Measurements from ENCODE around the gene GPR35.

GPR35 gene

GRCh38 chr2:240614391-240614790 lies 10.9 kb upstream of the GPR35 start:
- TF ChIP-seq POLR2AphosphoS5 (IDR thresholded peaks at IDR 0.05; ENCODE audit: low read depth, low read length): no peak
- no peak for TF ChIP-seq SIN3A (IDR thresholded peaks at IDR 0.05; ENCODE audit: borderline replicate concordance, insufficient read depth, low read length)
- no peak for TF ChIP-seq REST (IDR thresholded peaks at IDR 0.05; ENCODE audit: insufficient read depth in 1 of 2, low read depth in 2 of 2, low read length in 2 of 2)
- TF ChIP-seq TAF1 (IDR thresholded peaks at IDR 0.05; ENCODE audit: borderline replicate concordance, insufficient read depth, low read length): no peak
- TF ChIP-seq FOXP2 (optimal IDR thresholded peaks at IDR 0.05; ENCODE audit: borderline replicate concordance, extremely low read depth, extremely low read length, insufficient read depth): no peak

- TF ChIP-seq REST (IDR thresholded peaks at IDR 0.05; ENCODE audit: insufficient read depth in 1 of 2, low read depth in 2 of 2, low read length in 2 of 2) (no peak), POLR2AphosphoS5 (IDR thresholded peaks at IDR 0.05; ENCODE audit: low read depth, low read length) (no peak), TAF1 (IDR thresholded peaks at IDR 0.05; ENCODE audit: borderline replicate concordance, insufficient read depth, low read length) (no peak), SIN3A (IDR thresholded peaks at IDR 0.05; ENCODE audit: borderline replicate concordance, insufficient read depth, low read length) (no peak), FOXP2 (optimal IDR thresholded peaks at IDR 0.05; ENCODE audit: borderline replicate concordance, extremely low read depth, extremely low read length, insufficient read depth) (no peak)
Measured at GRCh38 chr2:240615396-240615795, 9.9 kb upstream of the GPR35 start.

- no peak for TF ChIP-seq FOXP2 (optimal IDR thresholded peaks at IDR 0.05; ENCODE audit: borderline replicate concordance, extremely low read depth, extremely low read length, insufficient read depth)
- no peak for TF ChIP-seq POLR2AphosphoS5 (IDR thresholded peaks at IDR 0.05; ENCODE audit: low read depth, low read length)
Measured at GRCh38 chr2:240615820-240616547, 9.3 kb upstream of the GPR35 start.

- TF ChIP-seq POLR2AphosphoS5 (IDR thresholded peaks at IDR 0.05; ENCODE audit: low read depth, low read length) (no peak), TAF1 (IDR thresholded peaks at IDR 0.05; ENCODE audit: borderline replicate concordance, insufficient read depth, low read length) (no peak), FOXP2 (optimal IDR thresholded peaks at IDR 0.05; ENCODE audit: borderline replicate concordance, extremely low read depth, extremely low read length, insufficient read depth) (no peak), REST (IDR thresholded peaks at IDR 0.05; ENCODE audit: insufficient read depth in 1 of 2, low read depth in 2 of 2, low read length in 2 of 2) (no peak), SIN3A (IDR thresholded peaks at IDR 0.05; ENCODE audit: borderline replicate concordance, insufficient read depth, low read length) (no peak)
Measured at GRCh38 chr2:240618776-240619175, 6.5 kb upstream of the GPR35 start.

- TF ChIP-seq SIN3A (IDR thresholded peaks at IDR 0.05; ENCODE audit: borderline replicate concordance, insufficient read depth, low read length): no peak
- no peak for TF ChIP-seq FOXP2 (optimal IDR thresholded peaks at IDR 0.05; ENCODE audit: borderline replicate concordance, extremely low read depth, extremely low read length, insufficient read depth)
- no peak for TF ChIP-seq TAF1 (IDR thresholded peaks at IDR 0.05; ENCODE audit: borderline replicate concordance, insufficient read depth, low read length)
- TF ChIP-seq POLR2AphosphoS5 (IDR thresholded peaks at IDR 0.05; ENCODE audit: low read depth, low read length): no peak
- no peak for TF ChIP-seq REST (IDR thresholded peaks at IDR 0.05; ENCODE audit: insufficient read depth in 1 of 2, low read depth in 2 of 2, low read length in 2 of 2)
Measured at GRCh38 chr2:240619506-240620148, 5.7 kb upstream of the GPR35 start.

Data from PFSK-1 (cell line).